ENCODE results near the gene GJB5.

Gene GJB5

DNA sequence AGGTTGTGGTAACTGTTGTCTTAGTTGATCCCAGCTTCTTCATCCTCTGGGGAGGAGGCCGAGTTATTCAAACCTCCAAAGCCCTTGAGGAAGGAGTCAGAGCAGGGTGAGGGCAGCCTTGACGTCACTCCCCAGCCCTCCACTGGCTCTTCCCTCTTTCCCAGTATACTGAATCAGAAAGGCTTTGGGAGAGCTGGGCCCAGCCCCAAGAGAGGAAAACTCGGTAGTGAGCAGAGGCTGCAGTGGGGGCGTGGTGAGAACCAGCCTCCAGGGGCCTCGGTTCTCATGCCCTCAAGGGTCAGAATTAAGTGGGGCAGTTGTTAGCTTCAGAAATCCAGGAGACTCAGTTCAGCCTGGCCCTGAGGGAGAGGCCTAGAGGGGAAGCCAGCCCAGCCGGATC lies 36.1 kb downstream of the GJB5 start:
- no peak for DNase-seq (ENCODE audit: extremely low read depth, low read depth)
- TF ChIP-seq, protein P1, sequence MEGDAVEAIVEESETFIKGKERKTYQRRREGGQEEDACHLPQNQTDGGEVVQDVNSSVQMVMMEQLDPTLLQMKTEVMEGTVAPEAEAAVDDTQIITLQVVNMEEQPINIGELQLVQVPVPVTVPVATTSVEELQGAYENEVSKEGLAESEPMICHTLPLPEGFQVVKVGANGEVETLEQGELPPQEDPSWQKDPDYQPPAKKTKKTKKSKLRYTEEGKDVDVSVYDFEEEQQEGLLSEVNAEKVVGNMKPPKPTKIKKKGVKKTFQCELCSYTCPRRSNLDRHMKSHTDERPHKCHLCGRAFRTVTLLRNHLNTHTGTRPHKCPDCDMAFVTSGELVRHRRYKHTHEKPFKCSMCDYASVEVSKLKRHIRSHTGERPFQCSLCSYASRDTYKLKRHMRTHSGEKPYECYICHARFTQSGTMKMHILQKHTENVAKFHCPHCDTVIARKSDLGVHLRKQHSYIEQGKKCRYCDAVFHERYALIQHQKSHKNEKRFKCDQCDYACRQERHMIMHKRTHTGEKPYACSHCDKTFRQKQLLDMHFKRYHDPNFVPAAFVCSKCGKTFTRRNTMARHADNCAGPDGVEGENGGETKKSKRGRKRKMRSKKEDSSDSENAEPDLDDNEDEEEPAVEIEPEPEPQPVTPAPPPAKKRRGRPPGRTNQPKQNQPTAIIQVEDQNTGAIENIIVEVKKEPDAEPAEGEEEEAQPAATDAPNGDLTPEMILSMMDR (IDR thresholded peaks at IDR 0.05; ENCODE audit: low read depth, low read length) = no peak

DNA sequence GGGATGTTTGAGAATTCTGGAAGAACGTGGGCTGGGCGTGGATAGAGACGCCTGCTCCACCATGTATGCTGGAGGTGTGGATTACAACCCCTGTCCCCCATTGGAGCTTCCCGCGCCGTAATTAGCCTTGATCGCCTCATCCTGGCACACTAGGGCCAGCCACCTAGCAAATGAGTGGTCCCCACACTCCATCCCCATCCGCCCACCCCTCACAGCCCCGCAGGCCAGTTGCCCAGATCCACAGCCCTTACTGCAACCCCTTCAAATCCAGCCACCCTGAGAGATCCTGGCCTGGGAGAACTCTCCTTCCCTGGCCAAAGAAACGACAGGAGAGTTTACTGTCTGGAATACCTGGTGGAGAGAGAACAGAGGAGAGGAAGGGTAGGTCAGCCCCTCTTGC lies 37.6 kb downstream of the GJB5 start:
- DNase-seq (ENCODE audit: extremely low read depth, low read depth) = no peak
- TF ChIP-seq, protein P1 (IDR thresholded peaks at IDR 0.05; ENCODE audit: low read depth, low read length) = no peak

DNA sequence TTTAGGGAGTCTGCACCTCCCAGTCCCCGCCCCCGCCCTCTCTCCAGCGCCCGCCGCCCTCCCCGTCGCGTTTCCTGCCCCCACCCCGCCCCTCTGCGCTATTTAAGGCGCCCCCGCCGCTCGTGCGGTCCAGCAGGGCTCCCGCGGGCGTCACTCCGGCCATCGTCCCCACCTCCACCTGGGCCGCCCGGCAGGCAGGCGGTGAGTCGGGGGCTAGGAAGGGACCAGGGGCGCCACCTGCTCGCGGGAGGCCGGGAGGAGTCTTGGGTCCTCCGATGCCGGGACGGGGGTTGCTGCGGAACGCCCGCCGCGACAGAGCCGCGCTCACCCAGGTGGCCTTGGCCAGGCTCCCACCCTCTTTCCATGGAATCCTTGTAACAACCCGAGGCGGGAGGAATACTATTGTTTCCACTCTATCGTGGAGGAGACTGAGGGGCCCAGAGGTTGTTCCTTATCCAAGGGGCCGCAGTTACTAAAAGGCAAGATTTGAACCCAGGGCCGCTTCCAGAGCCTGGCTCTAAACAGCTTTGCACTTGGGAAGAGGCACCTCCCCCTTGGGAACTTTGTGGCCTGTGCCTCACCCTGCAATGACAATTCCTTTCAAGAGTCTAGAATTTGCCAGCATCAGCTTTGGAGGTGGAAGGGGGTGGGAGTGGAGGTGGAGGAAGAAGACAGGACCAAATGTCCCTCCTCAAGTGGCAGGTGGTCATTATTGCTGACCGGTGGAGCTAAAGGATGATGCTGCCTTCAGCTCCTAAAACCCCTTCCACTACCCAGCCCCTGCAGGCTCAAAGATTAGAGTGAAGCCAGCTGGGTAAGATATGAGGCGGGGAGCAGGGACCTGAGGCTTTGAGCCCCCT lies 38.3 kb downstream of the GJB5 start, which contains the start of gene GJA4:
GJA4 (plus strand) TSS at position 132 of the 860 bp plus-strand sequence. CDS start 1,215 bp downstream, outside the sequence.
- no peak for DNase-seq (ENCODE audit: extremely low read depth, low read depth)
- TF ChIP-seq, protein P1 (IDR thresholded peaks at IDR 0.05; ENCODE audit: low read depth, low read length) = no peak

DNA sequence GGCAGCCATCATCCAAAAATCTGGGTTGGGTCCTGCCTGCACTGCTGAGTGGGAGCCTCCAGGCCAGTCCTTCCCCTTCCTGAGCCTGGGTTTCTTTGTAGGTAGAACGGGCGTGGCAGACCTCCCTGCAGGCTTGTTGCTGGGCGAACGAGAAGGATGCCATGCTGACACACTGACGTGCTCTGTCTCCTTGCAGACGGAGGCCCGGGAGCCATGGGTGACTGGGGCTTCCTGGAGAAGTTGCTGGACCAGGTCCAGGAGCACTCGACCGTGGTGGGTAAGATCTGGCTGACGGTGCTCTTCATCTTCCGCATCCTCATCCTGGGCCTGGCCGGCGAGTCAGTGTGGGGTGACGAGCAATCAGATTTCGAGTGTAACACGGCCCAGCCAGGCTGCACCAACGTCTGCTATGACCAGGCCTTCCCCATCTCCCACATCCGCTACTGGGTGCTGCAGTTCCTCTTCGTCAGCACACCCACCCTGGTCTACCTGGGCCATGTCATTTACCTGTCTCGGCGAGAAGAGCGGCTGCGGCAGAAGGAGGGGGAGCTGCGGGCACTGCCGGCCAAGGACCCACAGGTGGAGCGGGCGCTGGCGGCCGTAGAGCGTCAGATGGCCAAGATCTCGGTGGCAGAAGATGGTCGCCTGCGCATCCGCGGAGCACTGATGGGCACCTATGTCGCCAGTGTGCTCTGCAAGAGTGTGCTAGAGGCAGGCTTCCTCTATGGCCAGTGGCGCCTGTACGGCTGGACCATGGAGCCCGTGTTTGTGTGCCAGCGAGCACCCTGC lies 39.3 kb downstream of the GJB5 start:
- TF ChIP-seq, protein P1 (IDR thresholded peaks at IDR 0.05; ENCODE audit: low read depth, low read length) = no peak
- DNase-seq (ENCODE audit: extremely low read depth, low read depth) = no peak

DNA sequence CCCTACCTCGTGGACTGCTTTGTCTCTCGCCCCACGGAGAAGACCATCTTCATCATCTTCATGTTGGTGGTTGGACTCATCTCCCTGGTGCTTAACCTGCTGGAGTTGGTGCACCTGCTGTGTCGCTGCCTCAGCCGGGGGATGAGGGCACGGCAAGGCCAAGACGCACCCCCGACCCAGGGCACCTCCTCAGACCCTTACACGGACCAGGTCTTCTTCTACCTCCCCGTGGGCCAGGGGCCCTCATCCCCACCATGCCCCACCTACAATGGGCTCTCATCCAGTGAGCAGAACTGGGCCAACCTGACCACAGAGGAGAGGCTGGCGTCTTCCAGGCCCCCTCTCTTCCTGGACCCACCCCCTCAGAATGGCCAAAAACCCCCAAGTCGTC lies 39.9 kb downstream of the GJB5 start:
- no peak for DNase-seq (ENCODE audit: extremely low read depth, low read depth)
- TF ChIP-seq, protein P1 (IDR thresholded peaks at IDR 0.05; ENCODE audit: low read depth, low read length) = no peak

DNA sequence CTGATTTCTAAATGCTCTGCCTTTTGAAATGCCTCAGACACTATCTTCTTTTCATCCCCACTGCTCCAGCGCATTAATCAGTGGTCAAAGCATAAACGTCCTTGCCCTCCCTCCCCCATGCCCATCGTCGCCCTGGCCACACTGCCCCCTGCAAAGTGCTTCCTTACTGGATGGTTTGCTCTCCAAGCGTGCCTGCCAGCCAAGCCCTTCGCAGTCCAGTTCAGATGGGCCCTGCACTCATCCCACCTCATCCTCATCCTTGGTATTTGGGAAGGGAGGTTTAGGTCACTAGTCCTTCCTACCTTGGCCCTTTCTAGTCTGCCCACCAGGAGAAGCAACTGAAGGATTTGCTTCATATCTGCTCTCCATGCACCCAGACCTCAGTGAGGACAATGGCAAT lies 41.1 kb downstream of the GJB5 start:
- TF ChIP-seq, protein P1 (IDR thresholded peaks at IDR 0.05; ENCODE audit: low read depth, low read length) = no peak
- DNase-seq (ENCODE audit: extremely low read depth, low read depth) = no peak

DNA sequence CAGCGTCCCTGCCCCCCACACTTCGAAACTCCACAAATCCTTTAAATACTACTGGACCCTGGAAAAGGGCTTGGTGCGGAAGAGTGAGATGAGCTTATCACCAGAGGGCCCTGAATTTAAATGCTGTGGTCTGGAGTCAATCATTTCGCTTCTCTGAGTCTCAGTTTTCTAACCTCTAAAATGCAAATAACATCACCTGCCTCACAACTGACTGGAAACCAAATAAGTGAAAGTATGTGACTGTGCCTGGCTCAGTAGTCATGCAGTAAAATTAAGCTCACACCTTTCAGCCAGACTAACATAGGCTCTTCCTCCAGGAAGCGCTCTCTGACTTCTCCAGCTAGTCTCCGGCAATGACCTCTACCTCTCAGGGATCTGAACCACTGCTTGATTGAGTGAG lies 42.1 kb downstream of the GJB5 start:
- no peak for DNase-seq (ENCODE audit: extremely low read depth, low read depth)
- TF ChIP-seq, protein P1 (IDR thresholded peaks at IDR 0.05; ENCODE audit: low read depth, low read length) = no peak
